ENCODE data around the gene PSMB11.
"Not testable (repeated sequence)": the region's sequence is repeated elsewhere in the genome, so short reads cannot be mapped to it uniquely, and the experiment has no call there.

PSMB11 gene

DNA sequence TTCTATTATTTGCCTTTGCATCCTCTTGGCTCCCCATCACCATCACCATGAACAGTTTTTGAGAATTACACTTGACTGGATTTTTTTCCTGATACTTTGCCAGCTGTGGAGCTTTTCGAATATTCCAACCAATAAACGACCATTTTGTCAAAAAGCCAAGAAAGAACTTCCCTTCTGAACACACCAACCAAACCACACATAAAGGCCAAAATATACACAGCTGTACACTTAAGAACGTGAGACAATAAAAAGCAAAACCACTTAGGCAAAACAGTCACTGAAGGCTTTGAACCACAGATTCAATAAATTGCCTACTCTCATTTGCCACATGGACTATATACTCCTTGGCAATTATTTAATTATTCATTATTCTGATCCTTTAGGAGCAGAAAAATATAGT lies 33.2 kb upstream of the PSMB11 start:
- DNase-seq (ENCODE audit: low read depth) = no peak
- TF ChIP-seq, protein P1, sequence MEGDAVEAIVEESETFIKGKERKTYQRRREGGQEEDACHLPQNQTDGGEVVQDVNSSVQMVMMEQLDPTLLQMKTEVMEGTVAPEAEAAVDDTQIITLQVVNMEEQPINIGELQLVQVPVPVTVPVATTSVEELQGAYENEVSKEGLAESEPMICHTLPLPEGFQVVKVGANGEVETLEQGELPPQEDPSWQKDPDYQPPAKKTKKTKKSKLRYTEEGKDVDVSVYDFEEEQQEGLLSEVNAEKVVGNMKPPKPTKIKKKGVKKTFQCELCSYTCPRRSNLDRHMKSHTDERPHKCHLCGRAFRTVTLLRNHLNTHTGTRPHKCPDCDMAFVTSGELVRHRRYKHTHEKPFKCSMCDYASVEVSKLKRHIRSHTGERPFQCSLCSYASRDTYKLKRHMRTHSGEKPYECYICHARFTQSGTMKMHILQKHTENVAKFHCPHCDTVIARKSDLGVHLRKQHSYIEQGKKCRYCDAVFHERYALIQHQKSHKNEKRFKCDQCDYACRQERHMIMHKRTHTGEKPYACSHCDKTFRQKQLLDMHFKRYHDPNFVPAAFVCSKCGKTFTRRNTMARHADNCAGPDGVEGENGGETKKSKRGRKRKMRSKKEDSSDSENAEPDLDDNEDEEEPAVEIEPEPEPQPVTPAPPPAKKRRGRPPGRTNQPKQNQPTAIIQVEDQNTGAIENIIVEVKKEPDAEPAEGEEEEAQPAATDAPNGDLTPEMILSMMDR (conservative IDR thresholded peaks at IDR 0.05; ENCODE audit: low read length) = no peak
- H3K4me3 ChIP-seq (ENCODE audit: low read length) = no peak overlapping the region

DNA sequence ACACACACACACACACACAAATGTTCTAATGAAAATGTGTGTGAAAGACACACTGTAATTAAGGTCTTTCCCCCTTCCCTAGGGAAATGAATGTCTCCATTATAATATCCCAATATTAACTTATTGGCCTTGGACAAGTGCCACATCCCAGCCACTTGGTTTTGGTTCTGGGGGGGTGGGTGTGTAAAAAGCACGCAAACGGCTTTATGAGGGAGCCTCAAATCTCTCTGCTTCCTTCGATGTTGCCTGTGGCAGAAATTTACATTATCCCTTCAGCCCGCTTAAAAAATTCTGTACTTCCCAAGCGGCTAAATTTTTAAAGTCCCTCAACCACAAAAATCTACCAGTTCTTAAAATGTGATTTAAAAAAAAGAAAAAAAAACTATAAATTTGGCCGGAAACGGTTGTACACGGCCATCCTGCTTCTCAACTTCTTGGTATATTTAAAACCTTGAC lies 32.5 kb upstream of the PSMB11 start:
- peak overlapping the region; percentile 67 for H3K4me3 ChIP-seq (ENCODE audit: low read length)
- no peak for DNase-seq (ENCODE audit: low read depth)
- TF ChIP-seq, protein P1 (conservative IDR thresholded peaks at IDR 0.05; ENCODE audit: low read length) = no peak

DNA sequence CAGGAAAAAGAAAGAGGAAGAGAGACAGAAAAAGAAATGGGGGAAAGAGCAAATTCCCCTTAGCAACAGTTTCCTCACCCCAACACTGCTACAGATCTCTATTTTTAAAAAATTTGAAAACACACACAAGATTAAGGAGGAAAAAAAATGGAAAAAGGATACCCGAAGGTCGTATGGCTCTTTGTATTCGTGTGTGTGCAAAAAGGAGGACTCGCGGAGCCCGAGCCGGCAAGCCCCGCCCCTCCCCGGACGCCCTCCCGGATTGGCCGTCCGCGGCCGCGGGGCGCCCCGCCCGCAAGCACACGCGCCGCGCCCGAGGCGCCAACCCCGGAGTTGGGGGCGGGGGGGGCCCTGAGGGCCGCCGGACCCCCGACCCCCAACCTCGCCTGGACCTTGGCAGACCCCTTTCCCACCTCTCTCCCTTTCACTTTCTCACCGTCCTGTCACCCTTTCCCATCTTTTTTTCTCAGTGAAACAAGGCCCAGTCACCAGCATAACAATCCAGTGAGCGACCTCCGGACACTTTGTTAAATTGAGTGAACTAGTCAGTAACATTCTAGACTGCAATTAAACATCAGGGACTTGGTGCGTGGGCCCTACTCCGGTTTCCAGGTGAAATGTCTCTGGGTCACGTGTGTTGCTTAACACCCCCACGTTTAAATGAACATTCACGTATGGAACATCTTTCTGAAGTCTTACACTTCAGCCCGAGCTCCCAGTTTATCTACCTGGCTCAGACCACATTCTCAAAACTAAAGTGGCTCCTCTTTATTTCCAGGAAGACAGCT lies 31.9 kb upstream of the PSMB11 start, which contains the start of gene C14orf93:
C14orf93 (minus strand) TSS at position 205 of the 788 bp plus-strand sequence. CDS start 11,120 bp downstream, outside the sequence.
- DNase-seq (ENCODE audit: low read depth) = peak; percentile 57
- H3K4me3 ChIP-seq (ENCODE audit: low read length) = peak within 1 kb of the TSS; percentile 67
- TF ChIP-seq, protein P1 (conservative IDR thresholded peaks at IDR 0.05; ENCODE audit: low read length) = no peak

DNA sequence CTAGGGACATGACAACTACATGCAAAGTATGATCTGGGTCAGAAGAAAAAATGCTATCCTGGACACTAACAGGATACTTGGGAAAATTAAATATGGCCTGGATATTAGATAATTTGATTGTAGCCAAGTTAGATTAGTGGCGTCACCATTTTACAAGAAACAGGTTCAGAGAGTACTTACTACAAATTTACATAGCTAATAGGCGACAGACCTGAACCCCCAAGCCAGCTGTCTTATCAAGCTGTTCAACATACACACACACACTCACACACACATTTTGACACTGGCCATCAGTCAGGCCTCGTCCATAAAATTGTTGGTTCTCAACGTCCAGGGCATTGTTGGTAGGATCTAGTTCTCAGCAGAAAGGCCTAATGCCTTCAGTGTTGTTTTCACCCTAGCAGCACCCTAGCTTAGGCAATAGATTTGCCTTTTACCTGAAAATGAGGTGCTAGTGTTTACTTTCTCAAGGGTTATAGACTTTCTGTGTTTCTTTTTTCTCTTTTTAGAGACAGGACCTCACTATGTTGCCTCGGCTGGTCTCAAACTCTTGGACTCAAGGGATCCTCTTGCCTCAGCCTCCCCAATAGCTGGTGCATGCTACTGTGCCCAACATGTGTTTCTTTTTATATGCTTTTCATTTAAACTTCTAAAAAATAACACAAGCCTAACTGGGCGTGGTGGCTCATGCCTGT lies 28.8 kb upstream of the PSMB11 start:
- TF ChIP-seq, protein P1 (conservative IDR thresholded peaks at IDR 0.05; ENCODE audit: low read length) = no peak
- no peak overlapping the region for H3K4me3 ChIP-seq (ENCODE audit: low read length)
- DNase-seq (ENCODE audit: low read depth) = no peak

DNA sequence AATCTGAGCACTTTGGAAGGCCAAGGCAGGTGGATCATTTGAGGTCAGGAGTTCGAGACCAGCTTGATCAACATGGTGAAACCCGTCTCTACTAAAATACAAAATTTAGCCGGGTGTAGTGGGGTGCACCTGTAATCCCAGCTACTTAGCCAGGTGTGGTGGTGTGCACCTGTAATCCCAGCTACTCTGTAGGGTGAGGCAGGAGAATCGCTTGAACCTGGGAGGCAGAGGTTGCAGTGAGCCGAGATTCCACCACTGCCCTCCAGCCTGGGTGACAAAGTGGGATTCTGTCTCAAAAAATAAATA lies 28.3 kb upstream of the PSMB11 start:
- DNase-seq (ENCODE audit: low read depth); H3K4me3 ChIP-seq (ENCODE audit: low read length): not testable (repeated sequence)

DNA sequence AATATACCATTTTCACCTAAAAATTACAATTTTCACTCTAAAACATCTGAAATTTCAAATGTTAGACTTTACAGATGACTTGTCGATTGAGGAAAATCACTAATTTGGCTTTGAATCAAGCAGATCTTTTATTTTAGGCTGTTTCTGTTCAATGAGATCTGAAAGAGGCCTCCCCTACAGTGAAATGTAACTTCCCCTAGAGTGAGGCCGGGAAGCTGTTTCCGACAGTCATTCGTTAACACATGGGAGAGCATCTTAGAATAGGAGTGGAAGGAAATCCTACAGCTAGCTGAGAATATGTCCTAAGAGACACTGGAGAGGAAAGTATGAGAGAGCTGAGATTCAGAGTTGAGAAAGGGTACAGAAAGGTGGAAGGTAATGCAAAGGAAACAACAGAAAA lies 26.4 kb upstream of the PSMB11 start:
- TF ChIP-seq, protein P1 (conservative IDR thresholded peaks at IDR 0.05; ENCODE audit: low read length) = no peak
- no peak overlapping the region for H3K4me3 ChIP-seq (ENCODE audit: low read length)
- DNase-seq (ENCODE audit: low read depth) = no peak

DNA sequence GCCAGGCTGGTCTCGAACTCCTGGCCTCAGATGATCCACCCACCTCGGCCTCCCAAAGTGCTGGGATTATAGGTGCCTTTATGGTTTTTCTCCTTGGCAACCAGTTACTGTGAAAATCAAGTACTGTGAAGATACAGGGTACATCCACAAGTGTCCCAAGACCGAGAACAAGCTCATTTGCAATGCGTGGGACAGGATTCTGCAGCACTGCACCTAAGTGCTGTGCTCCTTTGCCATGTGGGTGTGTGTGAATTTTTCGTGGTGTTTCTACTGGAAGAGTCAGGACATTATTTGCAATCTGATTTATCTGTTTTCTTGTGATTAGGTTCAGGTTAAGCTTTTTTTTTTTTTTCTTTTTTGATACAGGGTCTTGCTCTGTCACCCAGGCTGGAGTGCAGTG lies 24.9 kb upstream of the PSMB11 start:
- no peak overlapping the region for H3K4me3 ChIP-seq (ENCODE audit: low read length)
- TF ChIP-seq, protein P1 (conservative IDR thresholded peaks at IDR 0.05; ENCODE audit: low read length) = no peak
- DNase-seq (ENCODE audit: low read depth) = no peak
